ENCODE measurements around the gene KIAA1549.

GRCh38 chr7:138837627-138838026 lies 143.6 kb downstream of the KIAA1549 start:
- TF ChIP-seq, protein P1, sequence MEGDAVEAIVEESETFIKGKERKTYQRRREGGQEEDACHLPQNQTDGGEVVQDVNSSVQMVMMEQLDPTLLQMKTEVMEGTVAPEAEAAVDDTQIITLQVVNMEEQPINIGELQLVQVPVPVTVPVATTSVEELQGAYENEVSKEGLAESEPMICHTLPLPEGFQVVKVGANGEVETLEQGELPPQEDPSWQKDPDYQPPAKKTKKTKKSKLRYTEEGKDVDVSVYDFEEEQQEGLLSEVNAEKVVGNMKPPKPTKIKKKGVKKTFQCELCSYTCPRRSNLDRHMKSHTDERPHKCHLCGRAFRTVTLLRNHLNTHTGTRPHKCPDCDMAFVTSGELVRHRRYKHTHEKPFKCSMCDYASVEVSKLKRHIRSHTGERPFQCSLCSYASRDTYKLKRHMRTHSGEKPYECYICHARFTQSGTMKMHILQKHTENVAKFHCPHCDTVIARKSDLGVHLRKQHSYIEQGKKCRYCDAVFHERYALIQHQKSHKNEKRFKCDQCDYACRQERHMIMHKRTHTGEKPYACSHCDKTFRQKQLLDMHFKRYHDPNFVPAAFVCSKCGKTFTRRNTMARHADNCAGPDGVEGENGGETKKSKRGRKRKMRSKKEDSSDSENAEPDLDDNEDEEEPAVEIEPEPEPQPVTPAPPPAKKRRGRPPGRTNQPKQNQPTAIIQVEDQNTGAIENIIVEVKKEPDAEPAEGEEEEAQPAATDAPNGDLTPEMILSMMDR (IDR thresholded peaks at IDR 0.05), result no peak
- no peak for TF ChIP-seq SIN3A (IDR thresholded peaks at IDR 0.05; ENCODE audit: borderline replicate concordance, insufficient read depth, low read depth, low read length)
- TF ChIP-seq, protein P2, sequence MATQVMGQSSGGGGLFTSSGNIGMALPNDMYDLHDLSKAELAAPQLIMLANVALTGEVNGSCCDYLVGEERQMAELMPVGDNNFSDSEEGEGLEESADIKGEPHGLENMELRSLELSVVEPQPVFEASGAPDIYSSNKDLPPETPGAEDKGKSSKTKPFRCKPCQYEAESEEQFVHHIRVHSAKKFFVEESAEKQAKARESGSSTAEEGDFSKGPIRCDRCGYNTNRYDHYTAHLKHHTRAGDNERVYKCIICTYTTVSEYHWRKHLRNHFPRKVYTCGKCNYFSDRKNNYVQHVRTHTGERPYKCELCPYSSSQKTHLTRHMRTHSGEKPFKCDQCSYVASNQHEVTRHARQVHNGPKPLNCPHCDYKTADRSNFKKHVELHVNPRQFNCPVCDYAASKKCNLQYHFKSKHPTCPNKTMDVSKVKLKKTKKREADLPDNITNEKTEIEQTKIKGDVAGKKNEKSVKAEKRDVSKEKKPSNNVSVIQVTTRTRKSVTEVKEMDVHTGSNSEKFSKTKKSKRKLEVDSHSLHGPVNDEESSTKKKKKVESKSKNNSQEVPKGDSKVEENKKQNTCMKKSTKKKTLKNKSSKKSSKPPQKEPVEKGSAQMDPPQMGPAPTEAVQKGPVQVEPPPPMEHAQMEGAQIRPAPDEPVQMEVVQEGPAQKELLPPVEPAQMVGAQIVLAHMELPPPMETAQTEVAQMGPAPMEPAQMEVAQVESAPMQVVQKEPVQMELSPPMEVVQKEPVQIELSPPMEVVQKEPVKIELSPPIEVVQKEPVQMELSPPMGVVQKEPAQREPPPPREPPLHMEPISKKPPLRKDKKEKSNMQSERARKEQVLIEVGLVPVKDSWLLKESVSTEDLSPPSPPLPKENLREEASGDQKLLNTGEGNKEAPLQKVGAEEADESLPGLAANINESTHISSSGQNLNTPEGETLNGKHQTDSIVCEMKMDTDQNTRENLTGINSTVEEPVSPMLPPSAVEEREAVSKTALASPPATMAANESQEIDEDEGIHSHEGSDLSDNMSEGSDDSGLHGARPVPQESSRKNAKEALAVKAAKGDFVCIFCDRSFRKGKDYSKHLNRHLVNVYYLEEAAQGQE (IDR thresholded peaks at IDR 0.05; ENCODE audit: insufficient read depth in 1 of 2, low read depth in 2 of 2, low read length in 1 of 2), result no peak
- no peak for TF ChIP-seq POLR2AphosphoS5 (IDR thresholded peaks at IDR 0.05; ENCODE audit: low read depth, low read length)
- no peak for TF ChIP-seq TCF7L2 (IDR thresholded peaks at IDR 0.05; ENCODE audit: low read depth, low read length)
